Stomach smooth muscle (tissue), 2 donors: Measurements from ENCODE around the gene ARHGEF7.
A peak's percentile ranks its signal among the peaks of the same experiment; 100 is the strongest.

Source experiments
- H3K27ac ChIP-seq: one replicate; pipeline ENCODE4 v1.7.0; 2013; ENCODE audit warnings: mild to moderate bottlenecking, low read length, inconsistent platforms
- H3K27me3 ChIP-seq, 2 donors: one replicate each; pipeline ENCODE4 v1.7.0; 2013; ENCODE audit warnings: low read length in 2 of 2; ENCODE audit not compliant: insufficient read depth in 2 of 2, control insufficient read depth in 1 of 2
- H3K36me3 ChIP-seq, 2 donors: one replicate each; pipeline ENCODE4 v1.7.0; 2013; ENCODE audit warnings: low read length in 2 of 2; ENCODE audit not compliant: control insufficient read depth in 2 of 2, insufficient read depth in 2 of 2
- H3K4me1 ChIP-seq: one replicate; pipeline ENCODE4 v1.7.0; 2013; ENCODE audit warnings: low read length; ENCODE audit not compliant: control insufficient read depth, insufficient read depth
- H3K4me3 ChIP-seq, 2 donors: one replicate each; pipeline ENCODE4 v1.7.0; 2013; ENCODE audit warnings: low read length in 2 of 2
- H3K9ac ChIP-seq, 2 donors: one replicate each; pipeline ENCODE4 v1.7.0; 2013; ENCODE audit warnings: low read length in 2 of 2, mild to moderate bottlenecking in 1 of 2
- H3K9me3 ChIP-seq, 2 donors: one replicate each; pipeline ENCODE4 v1.7.0; 2013; ENCODE audit warnings: low read length in 2 of 2; ENCODE audit not compliant: control insufficient read depth in 2 of 2
- donor health status: healthy.
- donor health status: Pancreatic carcinoma.

ARHGEF7 gene

GRCh38 chr13:111278743-111279652 is 163.9 kb downstream of the ARHGEF7 start:
- Histone ChIP-seq H3K9ac (no peak overlapping the region), H3K9me3 (no peaks in the 10 kb centered on the region), H3K4me1 (peaks cover 26% of the 10 kb centered on the region), H3K27ac (no peak overlapping the region), H3K27me3 (no peaks in the 10 kb centered on the region), H3K36me3 (peaks cover 30 to 43% of the 10 kb centered on the region in 2 donors), H3K4me3 (no peak overlapping the region)

GRCh38 chr13:111280226-111280625 is 165.1 kb downstream of the ARHGEF7 start:
- no peak overlapping the region for H3K4me3 ChIP-seq
- peaks cover 26% of the 10 kb centered on the region for H3K4me1 ChIP-seq
- no peaks in the 10 kb centered on the region for H3K27me3 ChIP-seq
- peak overlapping the region; percentile 86 for H3K27ac ChIP-seq
- H3K36me3 ChIP-seq = peaks cover 30 to 48% of the 10 kb centered on the region in 2 donors
- no peak overlapping the region for H3K9ac ChIP-seq
- H3K9me3 ChIP-seq = no peaks in the 10 kb centered on the region

GRCh38 chr13:111280681-111281585 is 165.8 kb downstream of the ARHGEF7 start:
- no peaks in the 10 kb centered on the region for H3K27me3 ChIP-seq
- peaks cover 24 to 46% of the 10 kb centered on the region in 2 donors for H3K36me3 ChIP-seq
- peaks cover 26% of the 10 kb centered on the region for H3K4me1 ChIP-seq
- H3K9me3 ChIP-seq = no peaks in the 10 kb centered on the region
- H3K4me3 ChIP-seq = no peak overlapping the region
- peak overlapping the region; percentile 86 for H3K27ac ChIP-seq
- H3K9ac ChIP-seq = no peak overlapping the region

GRCh38 chr13:111281751-111282311 is 166.7 kb downstream of the ARHGEF7 start:
- Histone ChIP-seq H3K4me1 (peaks cover 26% of the 10 kb centered on the region), H3K36me3 (peaks cover 28 to 51% of the 10 kb centered on the region in 2 donors), H3K27ac (peak overlapping the region; percentile 86), H3K9ac (peak overlapping the region; percentile 1 to 6), H3K27me3 (no peaks in the 10 kb centered on the region), H3K4me3 (peak overlapping the region in 1 of 2 donors; percentile 31), H3K9me3 (no peaks in the 10 kb centered on the region)

GRCh38 chr13:111282425-111282824 is 167.3 kb downstream of the ARHGEF7 start:
- peaks cover 34 to 52% of the 10 kb centered on the region in 2 donors for H3K36me3 ChIP-seq
- peaks cover 26% of the 10 kb centered on the region for H3K4me1 ChIP-seq
- no peaks in the 10 kb centered on the region for H3K9me3 ChIP-seq
- peak overlapping the region; percentile 86 for H3K27ac ChIP-seq
- H3K4me3 ChIP-seq = peak overlapping the region in 1 of 2 donors; percentile 15
- peak overlapping the region; percentile 1 to 42 for H3K9ac ChIP-seq
- no peaks in the 10 kb centered on the region for H3K27me3 ChIP-seq

- Histone ChIP-seq H3K4me1 (peaks cover 26% of the 10 kb centered on the region), H3K4me3 (no peak overlapping the region), H3K27ac (peak overlapping the region; percentile 86), H3K9ac (peak overlapping the region; percentile 1 to 42), H3K9me3 (no peaks in the 10 kb centered on the region), H3K36me3 (peaks cover 34 to 50% of the 10 kb centered on the region in 2 donors), H3K27me3 (no peaks in the 10 kb centered on the region)
Measured at GRCh38 chr13:111282997-111283396, 167.9 kb downstream of the ARHGEF7 start.

GRCh38 chr13:111283457-111283856 is 168.3 kb downstream of the ARHGEF7 start:
- no peaks in the 10 kb centered on the region for H3K27me3 ChIP-seq
- no peak overlapping the region for H3K9ac ChIP-seq
- peaks cover 26% of the 10 kb centered on the region for H3K4me1 ChIP-seq
- no peaks in the 10 kb centered on the region for H3K9me3 ChIP-seq
- peak overlapping the region; percentile 86 for H3K27ac ChIP-seq
- H3K36me3 ChIP-seq = peaks cover 30 to 50% of the 10 kb centered on the region in 2 donors
- H3K4me3 ChIP-seq = no peak overlapping the region

GRCh38 chr13:111283991-111284390 is 168.9 kb downstream of the ARHGEF7 start:
- Histone ChIP-seq H3K4me3 (no peak overlapping the region), H3K27me3 (no peaks in the 10 kb centered on the region), H3K9ac (no peak overlapping the region), H3K27ac (no peak overlapping the region), H3K4me1 (peaks cover 26% of the 10 kb centered on the region), H3K36me3 (peaks cover 27 to 46% of the 10 kb centered on the region in 2 donors), H3K9me3 (no peaks in the 10 kb centered on the region)

- H3K27ac ChIP-seq = no peak overlapping the region
- no peak overlapping the region for H3K9ac ChIP-seq
- peaks cover 26% of the 10 kb centered on the region for H3K4me1 ChIP-seq
- no peak overlapping the region for H3K4me3 ChIP-seq
- no peaks in the 10 kb centered on the region for H3K27me3 ChIP-seq
- H3K36me3 ChIP-seq = peaks cover 27 to 46% of the 10 kb centered on the region in 2 donors
- H3K9me3 ChIP-seq = no peaks in the 10 kb centered on the region
Measured at GRCh38 chr13:111284565-111284964, 169.5 kb downstream of the ARHGEF7 start.

- H3K36me3 ChIP-seq = peaks cover 41 to 45% of the 10 kb centered on the region in 2 donors
Measured at GRCh38 chr13:111286162-111286561, 171.1 kb downstream of the ARHGEF7 start.

More at GRCh38 chr13:111286162-111286561, 171.1 kb downstream of the ARHGEF7 start:
- Histone ChIP-seq H3K9me3 (no peaks in the 10 kb centered on the region), H3K27ac (no peak overlapping the region), H3K9ac (no peak overlapping the region), H3K27me3 (no peaks in the 10 kb centered on the region), H3K4me3 (no peak overlapping the region), H3K4me1 (peaks cover 22% of the 10 kb centered on the region)
